HG02981 (cell line): ENCODE data around the gene NANOS2.
"Not testable (repeated sequence)": the region's sequence is repeated elsewhere in the genome, so short reads cannot be mapped to it uniquely, and the experiment has no call there.

Experiments used
- ATAC-seq: cut with Tn5 transposase; IDR thresholded peaks from one replicate; pipeline ENCODE4 v1.9.1; 2021; ENCODE audit warnings: mild to moderate bottlenecking, moderate library complexity; ENCODE audit not compliant: unreplicated experiment

The NANOS2 gene

DNA sequence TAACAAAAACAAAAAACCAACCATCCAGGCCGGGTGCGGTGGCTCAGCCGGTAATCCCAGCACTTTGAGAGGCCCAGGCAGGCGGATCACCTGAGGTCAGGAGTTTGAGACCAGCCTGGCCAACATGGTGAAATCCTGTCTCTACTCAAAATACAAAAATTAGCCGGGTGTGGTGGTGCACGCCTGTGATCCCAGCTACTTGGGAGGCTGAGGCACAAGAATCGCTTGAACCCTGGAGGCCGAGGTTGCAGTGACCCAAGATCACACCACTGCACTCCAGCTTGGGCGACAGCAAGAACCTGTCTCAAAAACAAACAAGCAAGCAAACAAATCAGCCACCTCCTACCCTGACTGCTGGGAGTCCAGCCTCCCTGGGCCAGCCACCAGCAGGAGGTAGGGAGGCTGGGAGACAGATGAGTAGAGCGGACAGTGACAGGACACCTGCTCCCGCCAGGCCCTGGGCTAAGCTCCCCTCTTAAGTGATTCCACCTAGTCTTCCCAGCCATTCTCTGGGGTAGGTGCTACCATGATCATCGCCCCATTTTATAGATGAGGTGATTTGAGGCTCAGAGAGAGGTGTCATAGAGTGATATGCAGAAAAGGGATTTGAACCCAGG is 18.5 kb downstream of the NANOS2 start:
- not testable (repeated sequence) for ATAC-seq

DNA sequence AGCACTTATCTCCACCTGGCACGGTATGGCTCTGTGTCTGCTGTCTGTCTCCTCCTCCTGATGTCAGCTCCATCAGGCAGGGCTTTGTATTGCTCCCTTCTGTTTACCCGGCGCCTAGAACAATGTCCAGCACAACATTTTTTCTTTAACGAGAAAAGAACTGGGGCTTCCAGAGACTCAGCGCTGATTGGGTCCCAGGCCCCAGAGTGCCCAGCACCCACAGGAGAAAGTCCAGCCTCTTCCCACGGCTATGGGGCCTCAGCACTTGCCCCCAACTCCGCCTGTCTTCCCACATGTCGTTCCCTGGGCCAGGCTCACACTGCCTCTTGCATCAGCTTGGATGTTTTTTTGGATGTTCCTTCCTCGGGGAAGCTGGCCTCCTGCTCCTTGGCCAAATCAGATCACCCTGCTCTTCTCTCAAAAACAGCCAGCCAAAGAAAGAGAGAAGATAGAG is 19.0 kb downstream of the NANOS2 start:
- no peak for ATAC-seq

DNA sequence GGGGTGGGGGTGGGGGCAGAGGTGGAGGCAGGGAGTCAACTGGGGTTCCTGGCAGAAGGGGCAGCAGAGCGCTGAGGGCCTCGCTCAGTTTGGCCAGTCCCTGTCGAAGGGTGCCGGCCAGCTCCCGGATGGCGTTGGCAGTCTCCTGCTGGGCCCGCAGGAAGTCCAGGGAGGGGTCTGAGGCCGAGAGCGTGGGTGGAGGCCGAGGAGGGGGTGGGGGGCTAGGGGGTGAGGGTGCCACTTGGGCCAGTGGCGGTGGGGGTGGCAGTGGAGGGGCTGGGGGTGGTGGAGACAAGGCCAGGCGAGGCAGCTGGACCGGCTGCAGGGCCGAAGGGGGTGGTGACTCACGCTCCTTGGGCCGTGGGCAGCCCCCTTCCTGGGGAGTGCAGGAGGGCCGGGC is 23.7 kb downstream of the NANOS2 start:
- ATAC-seq: no peak

DNA sequence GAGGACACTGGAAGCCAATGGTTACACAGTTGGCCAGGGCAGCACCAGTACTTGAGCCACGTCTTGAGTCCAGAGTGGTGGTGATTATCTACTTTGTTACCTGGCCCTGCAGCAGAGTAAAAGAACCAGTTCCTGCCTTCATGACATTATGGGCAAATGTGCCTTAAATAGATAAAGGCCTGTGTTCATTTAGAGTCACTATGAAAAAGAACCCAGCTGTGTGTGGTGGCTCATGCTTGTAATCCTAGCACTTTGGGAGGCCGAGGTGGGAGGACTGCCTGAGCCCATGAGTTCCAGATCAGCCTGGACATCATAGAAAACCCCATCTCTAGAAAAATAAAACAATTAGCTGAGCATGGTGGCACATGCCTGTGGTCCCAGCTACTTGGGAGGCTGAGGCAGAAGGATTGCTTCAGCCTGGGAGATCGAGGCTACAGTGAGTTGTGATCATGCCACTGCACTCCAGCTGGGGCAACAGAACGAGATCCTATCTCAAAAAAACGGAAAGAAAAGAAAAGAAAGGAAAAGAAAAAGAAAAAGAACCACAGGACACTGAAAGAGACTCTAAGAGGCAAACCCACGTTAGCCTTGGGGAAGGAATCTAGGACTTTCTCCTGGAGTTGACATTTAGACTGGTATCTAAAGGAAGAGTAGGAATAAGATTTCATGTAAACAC is 25.2 kb downstream of the NANOS2 start:
- ATAC-seq: no peak

DNA sequence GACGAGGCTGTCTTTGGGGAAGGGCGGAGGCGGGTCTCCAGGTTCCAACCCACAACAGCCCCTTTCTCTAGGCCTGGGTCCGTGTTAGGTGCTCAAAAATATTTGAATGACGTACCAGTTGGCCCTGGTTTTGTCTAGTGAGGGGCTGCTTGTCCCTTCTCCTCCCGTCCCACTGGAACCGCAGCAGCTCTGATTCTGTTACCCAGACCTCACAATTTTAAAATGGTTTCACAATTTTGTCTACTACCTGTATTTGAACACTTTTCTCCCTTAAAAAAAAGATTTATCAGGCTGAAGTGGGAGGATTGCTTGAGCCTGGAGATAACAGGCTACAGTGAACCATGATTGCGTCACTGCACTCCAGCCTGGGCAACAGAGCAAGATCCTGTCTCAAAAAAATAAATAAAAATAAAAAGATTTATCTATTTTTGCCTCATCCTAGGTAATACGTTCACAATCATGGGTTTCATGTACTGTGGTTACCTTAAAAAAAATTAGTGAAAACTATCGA is 27.3 kb downstream of the NANOS2 start:
- ATAC-seq: no peak

DNA sequence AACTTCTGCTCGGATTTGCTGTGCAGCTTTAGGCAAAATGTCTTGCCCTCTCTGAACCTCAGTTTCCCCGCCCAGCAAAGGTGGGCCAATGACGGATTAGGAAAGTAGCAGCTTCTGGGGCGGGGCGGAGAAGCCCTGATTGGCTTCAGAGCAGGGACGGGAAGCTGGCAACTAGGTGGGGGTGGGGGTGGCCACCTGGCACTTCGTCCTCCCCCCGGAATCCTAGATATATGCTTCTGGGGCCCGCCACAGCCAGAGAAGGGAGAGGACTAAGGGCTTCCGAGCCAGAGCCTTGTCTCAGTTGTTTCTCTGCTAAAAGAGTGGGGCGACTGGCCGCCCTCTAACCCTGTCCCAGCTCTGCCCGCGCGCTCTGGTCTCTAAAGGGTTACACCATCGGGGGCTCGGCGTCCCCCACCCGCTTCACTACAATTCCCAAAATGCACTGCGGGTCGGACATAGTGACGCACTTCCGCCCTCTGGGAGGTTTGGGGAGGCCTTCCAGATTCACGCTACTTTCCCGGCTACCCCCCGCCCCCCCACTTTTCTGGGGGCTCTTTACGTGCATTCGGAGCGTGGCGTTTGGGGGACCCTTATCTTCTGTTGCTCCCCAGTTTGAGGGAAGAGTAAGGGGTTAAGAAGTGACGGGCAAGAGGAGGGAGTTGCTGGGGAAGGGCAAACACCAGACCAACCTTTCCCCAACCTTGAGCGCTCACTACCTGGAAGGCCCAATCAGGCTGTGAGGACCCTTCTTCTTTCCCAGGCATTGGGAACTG is 28.0 kb downstream of the NANOS2 start:
- peak; percentile 50 for ATAC-seq

DNA sequence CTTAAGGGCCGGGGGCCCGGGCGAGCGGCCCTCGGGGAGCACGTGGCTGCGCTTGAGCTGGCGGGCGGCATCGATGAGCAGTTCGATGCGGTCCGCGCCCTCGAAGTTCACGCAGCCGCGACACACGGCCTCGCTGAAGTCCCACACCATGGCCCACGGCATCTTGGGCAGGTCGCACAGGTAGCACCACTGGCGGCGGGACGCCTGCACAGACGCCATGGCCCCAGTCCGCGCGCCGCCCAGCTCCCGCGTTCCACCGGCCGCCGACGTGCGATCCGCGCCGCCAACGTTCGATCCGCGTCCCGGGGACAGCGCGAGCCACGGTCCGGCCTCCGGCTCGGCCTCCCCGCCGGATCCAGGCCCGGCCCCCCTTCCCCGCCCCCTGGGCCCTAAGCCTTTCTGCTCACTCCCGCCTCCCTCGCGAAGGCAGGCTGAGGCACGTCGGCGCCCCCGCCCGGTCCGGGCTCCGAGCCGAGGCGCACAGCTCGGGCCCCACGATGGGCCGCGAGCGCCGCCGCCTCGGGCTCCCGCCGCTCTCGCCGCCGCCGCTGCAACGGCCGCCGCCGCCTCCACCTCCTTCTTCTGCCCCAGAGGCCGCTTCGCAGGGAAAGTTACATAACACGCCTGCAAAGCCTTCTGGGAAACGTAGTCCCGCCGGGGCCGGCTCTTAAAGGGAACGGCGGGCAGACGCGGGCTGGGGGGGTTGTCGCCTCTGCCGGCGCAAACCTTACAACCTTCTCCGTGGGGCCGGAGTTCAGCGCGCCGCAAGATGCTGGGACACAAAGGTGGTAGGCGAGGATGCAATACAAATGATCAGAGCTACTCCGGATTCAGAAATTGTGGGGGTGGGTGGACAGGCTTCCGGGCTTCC is 28.8 kb downstream of the NANOS2 start, which contains the start of gene IRF2BP1:
Gene IRF2BP1 (minus strand): TSS at position 586 of the 871 bp plus-strand sequence. CDS start 367 bp downstream, at position 219.
- peak; percentile 47 for ATAC-seq

DNA sequence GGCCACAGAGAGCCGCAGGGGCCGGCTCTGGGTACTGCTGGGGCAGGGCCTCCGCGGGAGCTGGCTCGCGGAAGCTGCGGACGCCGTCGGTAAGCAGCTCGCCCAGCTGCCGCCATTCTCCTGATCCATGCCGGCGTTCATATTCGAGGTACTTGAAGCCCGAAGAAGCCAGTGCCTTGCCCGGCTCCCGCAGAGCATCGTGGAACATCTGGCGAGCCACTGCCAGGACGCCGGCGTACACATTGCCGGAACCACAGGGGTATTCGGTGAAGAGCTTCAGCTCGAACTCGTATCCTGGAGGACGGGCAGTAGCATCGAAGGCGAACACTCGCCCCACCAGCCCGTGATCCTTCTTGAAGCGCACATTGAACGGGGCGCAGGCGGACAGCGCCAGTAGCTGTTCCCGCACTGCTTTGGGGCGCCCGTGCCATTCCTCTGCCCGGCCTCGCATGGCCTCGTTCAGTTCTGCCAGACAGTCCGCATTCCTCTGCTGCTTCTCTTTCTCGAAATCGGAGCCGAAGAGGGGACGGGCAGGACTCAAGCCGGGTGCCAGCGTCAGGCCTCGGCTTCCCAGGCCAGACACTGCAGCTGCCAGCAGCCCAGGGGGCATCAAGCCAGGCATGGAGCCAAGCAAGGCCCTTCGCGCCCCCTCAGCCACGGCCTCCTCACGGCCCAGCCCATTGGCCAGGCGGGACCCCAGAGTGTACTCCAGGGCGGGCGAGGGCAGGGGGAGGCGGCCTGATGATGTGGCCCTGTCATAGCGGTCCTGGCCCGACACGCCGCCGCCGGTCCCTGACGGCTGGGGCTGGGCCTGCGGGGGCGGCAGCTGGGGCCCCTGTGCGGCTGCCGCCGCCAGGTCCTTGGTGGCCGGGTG is 29.7 kb downstream of the NANOS2 start:
- ATAC-seq: peak; percentile 2

DNA sequence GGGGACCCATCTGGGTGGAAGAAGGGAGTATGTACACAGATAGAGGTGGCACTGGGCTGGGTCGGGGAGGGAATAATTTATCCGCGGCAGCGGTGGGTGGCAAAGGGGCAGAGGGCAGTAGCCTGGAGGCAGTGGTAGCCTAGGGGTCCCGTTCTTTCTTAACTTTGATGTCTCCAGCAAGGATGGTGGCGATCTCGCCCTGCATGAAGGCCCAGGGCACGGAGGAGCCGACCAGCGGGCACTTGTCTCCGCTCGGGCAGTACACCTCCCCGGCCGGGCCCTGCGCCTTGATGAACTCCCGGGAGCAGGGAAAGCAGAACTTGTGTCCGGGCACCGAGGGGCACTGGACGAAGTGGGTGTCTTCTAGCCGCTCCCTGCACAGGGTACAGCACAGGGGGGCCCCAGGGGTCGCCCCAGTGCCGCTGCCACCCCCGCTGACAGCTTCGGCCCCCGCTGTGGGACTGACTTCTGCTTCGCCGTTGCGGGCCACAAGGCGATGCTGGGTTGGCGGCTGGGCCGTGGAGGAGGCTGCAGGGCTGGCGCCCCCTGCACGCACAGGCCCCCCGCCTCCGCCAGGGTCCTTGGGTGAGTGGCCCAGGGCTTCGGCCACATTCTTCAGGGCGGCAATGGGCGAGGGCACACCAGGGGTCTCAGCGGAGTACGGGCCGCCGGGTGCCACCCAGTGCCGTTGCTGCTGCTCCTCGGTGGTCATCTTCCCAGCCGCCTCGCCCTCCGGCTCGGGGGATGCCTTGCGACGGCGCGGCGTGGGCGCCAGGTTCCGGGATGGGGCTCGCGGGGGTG is 30.5 kb downstream of the NANOS2 start:
- no peak for ATAC-seq

DNA sequence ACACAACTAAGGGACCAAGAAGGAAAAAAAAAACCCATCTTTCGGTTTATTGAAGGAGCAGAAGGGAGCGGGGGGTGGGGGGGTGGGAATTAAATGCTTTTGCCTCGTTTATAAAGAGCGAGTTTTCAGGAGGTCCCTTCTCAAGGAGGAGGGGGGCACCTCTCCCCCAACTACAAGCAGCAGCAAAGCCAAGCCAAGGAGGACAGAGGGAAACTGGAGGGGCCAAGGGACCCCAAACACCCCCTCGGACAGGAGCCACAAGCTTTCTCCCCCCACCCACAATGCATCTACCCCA is 31.0 kb downstream of the NANOS2 start:
- ATAC-seq: no peak

DNA sequence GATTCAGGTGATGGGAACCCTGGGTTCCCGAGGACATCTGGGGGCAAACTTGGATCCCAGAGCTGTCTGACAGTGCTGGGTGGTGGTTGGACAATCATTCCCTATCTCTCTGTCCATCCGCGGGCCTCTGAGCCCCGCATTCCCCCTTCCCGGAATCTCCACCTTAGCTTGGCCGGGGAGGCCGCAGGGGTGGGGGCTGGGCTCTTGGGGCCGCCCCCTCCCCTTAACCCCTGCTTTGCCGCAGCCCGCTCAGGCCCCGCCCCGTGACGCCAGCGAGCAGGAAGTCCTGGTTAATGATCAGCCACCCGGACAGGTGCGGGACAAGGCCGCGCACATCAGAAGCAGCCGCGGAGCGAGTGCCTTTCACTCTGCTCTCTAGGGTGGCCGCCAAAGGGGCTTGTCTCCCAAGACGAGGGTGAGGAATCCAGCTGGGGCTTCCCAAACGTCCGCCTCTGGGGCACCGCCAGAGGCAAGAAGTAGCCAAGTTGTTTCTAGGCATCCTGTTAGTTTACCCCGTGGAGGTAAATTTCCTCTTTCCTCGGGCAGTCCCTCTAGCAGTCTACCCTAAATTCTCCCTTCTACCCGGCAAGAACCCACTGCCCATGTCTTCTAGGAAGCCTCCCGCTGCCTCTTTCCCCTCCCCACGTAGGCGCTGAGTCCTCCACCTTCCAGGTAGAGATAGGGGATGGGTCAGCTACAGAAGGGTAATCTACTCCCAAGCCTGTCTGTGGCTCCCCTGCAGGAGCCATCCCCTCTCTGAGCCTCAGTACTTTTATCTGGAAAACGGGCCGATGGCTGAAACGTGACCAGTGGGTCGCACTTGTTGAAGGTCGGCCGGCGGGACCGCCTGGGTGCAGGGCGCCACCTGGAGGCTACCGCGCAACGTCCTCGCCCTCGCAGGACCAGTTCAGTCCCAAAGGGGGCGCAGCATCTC is 31.7 kb downstream of the NANOS2 start:
- ATAC-seq: peak; percentile 31

DNA sequence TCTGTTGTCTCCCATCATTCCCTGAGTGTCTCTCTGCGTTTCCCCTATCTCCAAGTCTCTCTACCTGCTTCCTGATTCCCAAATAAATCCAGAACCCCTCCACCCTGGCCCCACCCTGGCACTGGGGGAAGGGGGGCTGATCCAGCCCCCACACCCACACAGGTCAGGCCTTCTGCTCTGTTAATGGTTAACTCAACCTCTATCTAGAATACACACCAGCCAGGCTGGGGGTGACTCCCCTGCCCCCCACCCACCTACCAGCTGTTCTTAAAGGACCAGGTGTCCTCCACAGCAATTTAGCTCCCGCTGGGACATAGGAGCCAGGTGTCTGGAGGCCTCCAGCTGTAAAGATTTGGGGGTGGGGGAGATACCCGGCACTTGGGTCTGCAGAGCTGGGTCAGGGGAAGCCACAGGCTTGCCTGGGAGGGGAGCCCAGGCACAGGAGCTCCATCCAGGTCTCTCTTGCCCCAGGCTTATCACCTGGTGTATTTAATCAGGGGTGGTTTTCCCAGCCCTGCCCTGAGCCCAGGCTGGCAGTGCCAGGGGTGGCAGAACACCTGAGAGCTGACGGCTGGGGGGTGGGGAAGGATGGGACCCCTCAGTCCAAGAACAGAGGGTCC is 32.6 kb downstream of the NANOS2 start:
- no peak for ATAC-seq

DNA sequence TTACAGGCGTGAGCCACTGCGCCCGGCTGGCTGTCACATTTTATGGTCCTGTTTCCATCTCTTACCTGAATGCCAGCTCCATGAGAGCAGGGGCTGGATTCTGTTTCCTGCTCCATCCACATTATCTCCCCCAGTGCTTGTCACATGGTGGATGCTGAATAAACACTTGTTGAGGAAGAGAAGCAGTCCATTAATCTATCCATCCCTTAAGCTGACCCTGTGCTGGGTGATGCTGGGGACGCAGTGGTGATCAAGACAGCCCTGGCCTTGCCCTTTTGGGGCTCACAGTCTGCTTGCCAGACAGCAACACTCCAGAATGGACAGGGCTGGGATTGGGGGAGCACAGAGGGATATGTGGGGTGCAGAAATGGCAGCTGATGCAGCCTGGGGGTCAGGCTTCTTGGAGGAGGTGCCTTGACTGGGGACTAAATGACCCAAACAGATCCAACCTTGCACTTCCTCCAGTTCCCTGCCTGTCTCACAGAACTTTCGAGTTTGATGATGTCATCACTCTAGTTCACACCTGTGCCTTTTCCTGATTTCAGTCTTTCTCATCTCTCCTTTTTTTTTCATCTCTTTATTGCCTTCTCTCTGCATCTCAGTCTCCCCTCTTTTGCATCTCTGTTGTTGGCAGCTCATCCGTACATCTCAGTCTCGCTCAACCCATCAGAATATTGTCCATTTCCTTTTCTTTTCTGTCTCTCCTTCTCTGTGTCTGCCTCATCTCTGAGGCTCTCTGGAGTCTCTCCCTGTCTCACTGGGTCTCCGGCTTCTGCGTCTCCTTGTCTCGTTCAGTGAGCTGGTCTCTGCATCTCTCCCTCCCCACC is 33.3 kb downstream of the NANOS2 start:
- no peak for ATAC-seq

DNA sequence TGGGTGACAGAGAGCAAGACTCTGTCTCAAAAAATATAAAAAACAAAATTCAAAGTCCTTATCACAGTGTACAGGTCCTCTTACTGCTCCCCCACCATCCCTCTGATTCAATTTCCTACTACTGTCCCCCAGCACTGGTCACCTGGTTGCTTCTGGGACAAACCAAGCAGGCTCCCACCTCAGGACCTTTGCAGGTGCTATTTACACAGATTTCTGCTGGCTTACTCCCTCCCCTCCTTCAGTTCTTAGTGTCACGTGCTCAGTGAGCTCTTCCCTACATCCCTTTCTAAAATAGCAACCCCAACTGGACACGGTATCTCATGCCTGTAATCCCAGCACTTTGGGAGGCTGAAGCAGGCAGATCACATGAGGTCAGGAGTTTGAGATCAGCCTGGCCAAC is 34.6 kb downstream of the NANOS2 start:
- no peak for ATAC-seq

DNA sequence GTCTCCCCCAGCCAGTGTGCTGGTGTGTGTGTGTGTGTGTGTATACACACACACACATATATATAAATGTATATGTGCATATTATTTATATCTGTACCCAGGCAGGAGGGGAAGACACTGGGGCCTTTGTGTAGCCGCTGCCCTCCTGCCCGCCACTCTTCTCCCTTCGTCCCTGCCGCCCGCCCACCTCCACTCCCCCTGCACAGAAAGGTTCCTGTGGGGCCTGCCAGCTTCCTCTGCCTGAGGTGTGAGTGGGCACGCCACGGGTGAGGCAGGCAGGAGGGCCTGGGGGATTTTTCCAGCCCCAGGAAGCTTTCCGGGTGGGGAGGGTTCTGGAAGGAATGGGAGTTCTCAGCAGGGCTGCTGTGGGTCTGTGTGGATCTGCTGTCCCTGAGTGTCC is 35.5 kb downstream of the NANOS2 start:
- no peak for ATAC-seq

DNA sequence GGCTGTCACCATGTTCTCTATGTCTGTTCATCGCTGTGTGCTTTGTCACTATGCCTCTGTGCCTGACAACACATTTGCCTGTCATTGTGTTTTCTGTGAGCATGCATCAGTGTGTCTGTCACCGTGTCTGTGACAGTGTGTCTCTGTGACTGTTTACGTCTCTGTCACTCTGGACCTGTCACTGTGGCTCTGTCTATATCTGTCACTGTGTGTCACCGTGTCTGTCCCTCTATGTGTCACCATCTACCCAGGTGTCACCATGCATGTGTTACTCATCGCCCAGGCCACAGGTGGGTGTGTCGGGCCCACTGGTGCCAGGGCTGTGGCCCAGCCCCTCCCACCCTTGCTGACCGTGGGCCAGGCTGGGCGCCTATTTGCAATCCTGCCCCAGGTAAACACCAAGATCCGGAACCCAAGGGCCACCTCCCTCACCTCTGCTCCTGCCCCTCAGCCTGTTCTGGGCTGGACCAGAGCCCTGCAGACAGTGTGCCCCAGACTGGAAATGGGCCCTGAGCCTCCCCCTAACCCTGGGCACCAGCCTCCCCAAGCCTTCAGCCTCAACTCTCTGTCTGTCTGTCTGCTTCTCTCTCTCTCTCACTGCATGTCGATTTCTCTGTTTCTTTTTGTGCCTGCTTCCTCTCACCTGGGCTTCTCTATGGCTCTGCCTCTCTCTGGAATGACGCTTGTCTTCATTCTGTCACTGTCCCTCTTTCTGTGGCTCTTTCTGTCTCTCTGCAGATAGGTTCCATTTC is 36.4 kb downstream of the NANOS2 start:
- no peak for ATAC-seq
